ENCODE measurements around the gene ANAPC4.

The ANAPC4 gene

GRCh38 chr4:25433966-25434827, 57.1 kb downstream of the ANAPC4 start:
- DNase-seq = no peak

- no peak for DNase-seq
Observed at GRCh38 chr4:25437926-25438325, 60.9 kb downstream of the ANAPC4 start.

- peak; percentile 76 for DNase-seq
Observed at GRCh38 chr4:25439918-25440477, 62.9 kb downstream of the ANAPC4 start.

GRCh38 chr4:25440478-25441030, 63.5 kb downstream of the ANAPC4 start:
- no peak for DNase-seq

GRCh38 chr4:25441519-25442117, 64.6 kb downstream of the ANAPC4 start:
- DNase-seq = peak; percentile 24

- no peak for DNase-seq
Observed at GRCh38 chr4:25442863-25443307, 65.8 kb downstream of the ANAPC4 start.

- DNase-seq = no peak
Observed at GRCh38 chr4:25443851-25444250, 66.8 kb downstream of the ANAPC4 start.

GRCh38 chr4:25446611-25447010, 69.5 kb downstream of the ANAPC4 start:
- no peak for DNase-seq

GRCh38 chr4:25448379-25449109, 71.5 kb downstream of the ANAPC4 start:
- DNase-seq = no peak

GRCh38 chr4:25449270-25449669, 72.2 kb downstream of the ANAPC4 start:
- no peak for DNase-seq

GRCh38 chr4:25449688-25450087, 72.6 kb downstream of the ANAPC4 start:
- DNase-seq = no peak

- no peak for DNase-seq
Observed at GRCh38 chr4:25450491-25450901, 73.4 kb downstream of the ANAPC4 start.

- no peak for DNase-seq
Observed at GRCh38 chr4:25451676-25452075, 74.6 kb downstream of the ANAPC4 start.

GRCh38 chr4:25452081-25452480, 75.0 kb downstream of the ANAPC4 start:
- DNase-seq = no peak

- no peak for DNase-seq
Observed at GRCh38 chr4:25454476-25454875, 77.4 kb downstream of the ANAPC4 start.

- no peak for DNase-seq
Observed at GRCh38 chr4:25457053-25457715, 80.1 kb downstream of the ANAPC4 start.

- no peak for DNase-seq
Observed at GRCh38 chr4:25466966-25467697, 90.1 kb downstream of the ANAPC4 start.

GRCh38 chr4:25467843-25468242, 90.8 kb downstream of the ANAPC4 start:
- no peak for DNase-seq
